Left renal cortex interstitium (tissue), 4 donors: ENCODE results near the gene CIRBP. TPM values are rescaled to one million over a fixed set of nuclear protein-coding genes. Genes with fewer than 3 reads are reported as not detected.

Experiments used
- DNase-seq, 4 donors: peaks; one replicate each; pipeline ENCODE4 v3.0.0-alpha.2; 2013; ENCODE audit warnings: low read depth in 4 of 4, low spot score in 2 of 4, missing footprints in 1 of 4
- polyA plus RNA-seq, 4 donors: library from polyadenylated mRNA; unstranded; fragments of 120-200 nt; gene quantifications; one replicate each; pipeline ENCODE4 v1.2.1, GENCODE V29; 2013; ENCODE audit not compliant: insufficient read length in 4 of 4

The CIRBP gene
- 1,000 to 10,000 TPM in 1 of 4 donors, 100 to 1,000 TPM in 3; 787 to 1,013 (median 826) TPM for polyA plus RNA-seq

DNA sequence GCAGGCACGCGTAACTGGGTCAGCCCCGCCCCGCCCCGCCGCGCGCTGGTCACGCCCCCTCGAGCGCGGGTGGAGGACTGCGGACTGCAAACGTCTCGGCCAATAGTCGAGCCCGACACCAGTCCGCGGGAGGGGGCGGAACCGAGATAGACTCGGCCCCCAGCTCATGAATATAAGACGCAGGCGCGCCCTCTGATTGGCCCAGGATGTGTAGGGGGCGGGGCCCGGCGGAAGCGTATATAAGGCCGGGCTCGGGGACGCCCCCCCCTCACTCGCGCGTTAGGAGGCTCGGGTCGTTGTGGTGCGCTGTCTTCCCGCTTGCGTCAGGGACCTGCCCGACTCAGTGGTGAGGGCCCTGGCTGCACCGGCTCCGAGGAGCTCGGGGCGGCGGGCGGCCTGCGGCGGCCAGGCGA lies at the start of gene CIRBP:
TSS of gene CIRBP (plus strand) at position 268 of the 413 bp plus-strand sequence. CDS start 1,602 bp downstream, outside the sequence.
- DNase-seq = peak in 3 of 4 donors; percentile 96 to 98 (median 97)

DNA sequence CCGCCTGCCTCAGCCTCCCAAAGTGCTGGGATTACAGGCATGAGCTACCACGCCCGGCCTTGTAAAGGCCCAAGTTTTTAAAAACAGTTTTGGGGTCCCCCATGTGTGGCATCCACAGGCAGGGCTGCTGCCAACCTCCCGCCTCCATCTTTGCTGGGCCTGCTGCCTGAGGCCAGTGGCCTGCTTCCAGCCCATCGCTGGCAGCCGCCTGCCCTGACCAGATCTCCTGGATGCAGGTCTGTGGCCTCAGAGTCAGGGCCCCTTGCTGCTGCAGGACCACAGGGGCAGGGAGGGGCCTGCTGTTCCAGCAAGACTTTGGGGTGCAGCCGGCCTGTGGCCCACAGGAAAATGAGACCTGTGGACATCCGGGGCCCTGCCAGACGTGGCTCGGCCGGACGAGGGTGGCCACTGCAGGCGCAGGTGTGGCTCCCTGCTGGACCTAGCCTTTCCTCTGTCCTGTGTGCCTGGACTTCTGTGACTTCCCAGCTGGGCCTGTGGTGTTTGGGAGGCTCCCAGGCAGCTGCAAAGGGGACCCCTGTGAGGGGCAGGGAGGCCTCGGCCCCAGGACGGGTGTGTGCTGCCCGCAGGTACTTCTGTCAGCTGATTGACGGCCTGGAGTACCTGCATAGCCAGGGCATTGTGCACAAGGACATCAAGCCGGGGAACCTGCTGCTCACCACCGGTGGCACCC lies 49.2 kb upstream of the CIRBP start:
- DNase-seq = no peak

DNA sequence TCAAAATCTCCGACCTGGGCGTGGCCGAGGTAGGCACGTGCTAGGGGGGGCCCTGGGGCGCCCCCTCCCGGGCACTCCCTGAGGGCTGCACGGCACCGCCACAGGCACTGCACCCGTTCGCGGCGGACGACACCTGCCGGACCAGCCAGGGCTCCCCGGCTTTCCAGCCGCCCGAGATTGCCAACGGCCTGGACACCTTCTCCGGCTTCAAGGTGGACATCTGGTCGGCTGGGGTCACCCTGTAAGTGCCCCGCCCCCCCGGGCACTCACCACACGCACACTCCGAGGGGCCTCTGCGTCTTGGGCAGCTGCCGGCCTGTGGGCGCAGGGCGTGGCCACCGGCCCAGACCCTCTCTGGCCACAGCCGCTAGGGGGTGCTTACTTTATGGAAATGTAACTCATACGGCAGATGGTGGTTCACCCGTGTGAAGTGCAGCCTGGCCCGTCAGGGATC lies 48.6 kb upstream of the CIRBP start:
- no peak for DNase-seq

DNA sequence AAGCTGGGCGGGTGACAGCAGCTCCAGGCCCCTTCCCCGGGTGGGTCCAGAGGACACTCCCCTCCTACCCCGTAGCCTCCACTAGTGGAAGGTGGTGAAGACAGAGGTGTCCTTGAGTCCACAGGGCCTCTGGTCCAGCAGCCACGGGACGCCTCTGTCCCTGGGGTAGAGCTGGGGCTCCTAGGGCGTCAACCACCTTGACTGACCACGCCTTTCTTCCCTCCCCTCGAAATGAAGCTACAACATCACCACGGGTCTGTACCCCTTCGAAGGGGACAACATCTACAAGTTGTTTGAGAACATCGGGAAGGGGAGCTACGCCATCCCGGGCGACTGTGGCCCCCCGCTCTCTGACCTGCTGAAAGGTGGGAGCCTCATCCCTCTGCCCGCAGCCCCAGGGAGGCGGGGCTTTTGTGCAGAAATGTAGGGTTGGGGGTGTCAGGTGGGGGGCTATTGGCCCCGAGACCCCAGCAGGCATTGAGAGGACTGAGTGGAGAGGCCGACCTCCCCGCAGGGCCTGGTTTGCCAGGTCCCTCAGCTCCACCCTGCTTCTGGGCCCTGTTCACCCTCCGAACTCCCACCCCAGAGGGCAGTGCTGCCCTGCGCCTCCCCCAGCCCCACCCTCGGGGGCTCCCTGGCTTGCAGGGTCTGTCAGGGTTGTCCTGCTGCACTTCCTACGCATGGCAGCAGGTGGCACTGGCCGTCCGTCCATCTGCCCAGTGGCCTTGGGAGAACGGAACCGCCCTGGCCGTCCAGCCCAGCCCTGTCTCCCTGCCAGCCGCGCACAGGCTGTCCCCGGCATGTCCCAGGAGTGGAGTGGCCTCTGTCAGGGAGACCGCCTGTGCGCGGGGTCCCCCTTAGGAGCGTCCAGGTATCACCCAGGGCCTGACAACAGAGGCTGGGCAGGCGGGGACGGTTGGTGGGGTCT lies 47.9 kb upstream of the CIRBP start:
- DNase-seq = no peak

DNA sequence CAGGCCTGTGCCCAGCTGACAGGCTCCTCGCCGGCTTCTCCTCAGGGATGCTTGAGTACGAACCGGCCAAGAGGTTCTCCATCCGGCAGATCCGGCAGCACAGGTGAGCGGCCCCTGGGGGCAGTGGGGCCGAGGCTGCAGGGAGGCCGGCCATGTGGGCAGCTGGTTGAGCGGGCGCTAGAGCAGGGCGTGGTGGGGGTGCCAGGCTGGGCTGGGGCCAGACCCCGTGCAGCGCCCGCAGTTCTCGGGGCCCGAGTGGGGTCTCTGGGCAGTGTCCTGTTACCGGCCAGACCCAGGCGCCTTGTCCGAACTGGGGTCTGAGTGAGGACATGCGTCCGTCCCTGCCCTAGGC lies 47.3 kb upstream of the CIRBP start:
- no peak for DNase-seq

DNA sequence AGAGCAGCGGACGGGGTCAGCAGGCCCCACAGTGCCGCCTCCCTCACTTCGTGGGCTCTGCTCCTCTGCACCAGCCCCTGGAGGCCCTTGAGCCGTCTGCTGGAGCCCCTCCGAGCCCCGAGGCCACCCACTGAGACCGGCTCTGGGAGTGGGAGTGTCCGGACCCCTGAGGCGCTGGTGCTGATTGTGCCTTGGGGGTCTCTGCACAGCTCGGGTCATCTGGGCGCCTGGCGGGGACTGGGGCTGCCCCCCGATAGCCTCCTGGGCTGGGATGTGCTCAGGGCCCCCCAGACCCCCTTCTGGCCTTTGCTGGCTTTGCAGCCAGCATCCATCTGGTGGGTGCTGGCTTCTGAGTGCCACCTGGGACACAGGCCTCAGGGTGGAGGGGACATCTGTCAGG lies 46.7 kb upstream of the CIRBP start:
- no peak for DNase-seq

DNA sequence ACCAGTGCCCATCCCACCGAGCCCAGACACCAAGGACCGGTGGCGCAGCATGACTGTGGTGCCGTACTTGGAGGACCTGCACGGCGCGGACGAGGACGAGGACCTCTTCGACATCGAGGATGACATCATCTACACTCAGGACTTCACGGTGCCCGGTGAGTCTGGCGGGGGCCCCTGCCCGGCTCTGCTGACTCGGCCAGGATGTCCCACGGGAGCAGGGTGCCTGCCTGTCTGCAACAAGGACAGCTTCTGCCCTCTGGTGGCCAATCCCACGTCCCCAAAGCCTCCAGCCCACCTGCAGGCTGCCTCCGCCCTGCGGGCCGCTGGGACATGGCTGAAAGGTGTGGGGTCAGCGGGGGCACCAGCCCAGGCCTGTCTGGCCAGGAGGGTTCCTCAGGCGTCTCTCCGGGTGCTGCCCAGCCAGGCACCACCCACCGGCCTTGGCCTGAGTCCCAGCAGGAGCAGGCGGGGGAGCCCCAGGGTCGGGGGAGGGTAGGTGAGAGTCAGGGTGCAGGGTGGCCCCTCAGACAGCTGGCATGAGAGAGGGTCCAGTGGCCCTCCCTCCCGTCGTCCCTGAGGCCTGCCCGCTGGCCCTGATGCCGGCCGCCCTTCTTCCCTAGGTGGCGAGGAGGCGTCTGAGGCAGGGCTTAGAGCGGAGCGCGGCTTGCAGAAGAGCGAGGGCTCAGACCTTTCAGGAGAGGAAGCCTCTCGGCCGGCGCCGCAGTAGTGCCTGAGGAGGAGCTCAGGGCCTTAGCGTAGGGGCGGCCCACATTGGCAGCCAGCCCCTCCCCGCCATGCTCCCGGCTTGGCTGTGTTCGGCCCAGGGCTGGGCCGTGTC lies 45.9 kb upstream of the CIRBP start:
- DNase-seq = no peak

DNA sequence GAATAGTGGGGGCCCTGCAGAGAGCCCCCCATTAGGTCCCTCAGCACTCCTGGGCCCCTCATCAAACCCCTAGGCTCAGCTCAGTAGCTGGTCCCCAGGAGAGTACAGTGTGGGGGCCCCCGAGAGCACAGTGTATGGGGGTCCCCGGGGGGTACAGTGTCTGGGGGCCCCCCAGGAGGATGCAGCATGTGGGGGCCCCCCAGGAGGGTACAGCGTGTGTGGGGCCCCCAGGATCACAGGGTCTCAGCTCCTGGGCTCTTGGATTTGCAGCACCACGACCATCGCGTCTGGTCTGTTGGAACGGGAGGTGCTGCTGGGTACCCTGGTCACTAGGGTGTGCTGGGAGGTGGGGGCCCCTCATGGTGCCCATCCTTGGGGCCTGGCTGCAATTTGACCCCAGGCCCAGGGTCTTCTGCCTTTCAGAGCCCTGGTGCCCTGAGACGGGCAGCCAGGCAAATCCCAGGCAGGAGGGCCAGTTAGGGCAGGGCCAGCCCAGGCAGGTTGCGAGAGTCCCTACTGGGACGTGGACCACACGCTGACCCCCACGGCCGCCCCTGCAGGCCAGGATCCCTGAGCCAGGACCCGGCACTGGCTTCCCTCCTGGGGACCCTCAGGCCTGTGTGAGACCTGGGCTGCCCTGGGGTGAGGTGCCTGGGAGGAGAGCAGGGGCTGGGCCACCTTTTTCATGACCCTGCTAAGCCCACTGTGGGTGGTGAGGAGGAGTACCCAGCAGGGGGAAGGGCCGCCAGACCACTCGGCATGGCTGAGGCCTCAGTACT lies 44.9 kb upstream of the CIRBP start:
- DNase-seq = no peak

DNA sequence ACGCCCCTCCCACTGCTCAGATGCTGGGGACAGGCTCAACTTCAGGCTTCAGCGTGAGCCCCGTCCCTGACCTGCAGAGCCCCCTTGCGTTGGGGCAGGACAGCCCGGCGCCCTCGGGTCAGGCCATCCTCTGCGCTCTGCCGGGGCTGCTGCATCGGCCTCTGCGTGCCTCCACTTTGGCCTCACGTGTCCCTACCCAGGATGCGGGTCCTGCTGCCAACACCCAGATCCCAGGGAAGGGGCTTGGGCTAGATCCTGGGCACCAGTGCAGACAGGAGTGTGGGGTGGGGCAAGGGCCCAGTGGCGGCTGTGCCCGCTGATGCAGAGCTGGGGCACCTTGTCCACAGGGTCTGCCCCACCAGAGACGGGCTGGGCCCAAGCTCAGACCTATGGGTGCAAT lies 44.3 kb upstream of the CIRBP start:
- no peak for DNase-seq

DNA sequence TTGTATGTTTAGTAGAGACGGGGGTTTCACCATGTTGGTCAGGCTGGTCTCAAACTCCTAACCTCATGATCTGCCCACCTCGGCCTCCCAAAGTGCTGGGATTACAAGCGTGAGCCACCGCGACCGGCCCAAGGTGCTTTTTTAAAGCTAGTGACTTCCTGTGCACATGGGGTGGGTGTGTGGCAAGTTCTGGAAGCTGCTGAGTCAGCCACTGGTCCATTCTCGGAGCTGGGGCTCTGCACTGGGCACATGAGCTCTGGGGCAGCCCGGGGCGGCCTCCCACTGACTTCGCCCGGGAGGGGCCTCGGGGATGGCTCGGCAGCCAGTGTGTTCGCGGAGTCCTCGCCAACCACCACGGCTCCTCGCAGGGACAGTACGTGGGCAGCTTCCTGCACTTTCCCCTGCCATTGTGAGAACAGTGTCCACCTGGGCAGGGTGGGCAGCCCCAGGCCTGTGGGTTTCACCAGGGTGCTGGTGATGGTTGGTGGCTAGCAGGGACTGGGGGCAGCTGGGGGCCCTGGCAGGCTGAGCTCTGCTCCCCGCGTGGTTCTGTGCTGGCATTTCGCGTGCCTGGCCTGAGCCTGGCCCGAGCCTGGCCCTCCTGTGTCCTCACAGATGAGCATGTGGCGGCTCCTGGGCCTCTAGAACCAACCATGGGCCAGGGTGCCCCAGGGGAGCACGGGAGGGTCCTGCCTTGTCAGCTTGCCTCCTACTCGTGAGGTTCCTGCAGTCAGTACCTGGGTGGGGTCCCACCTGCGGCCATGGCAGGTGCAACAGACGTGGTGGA lies 43.5 kb upstream of the CIRBP start:
- DNase-seq = no peak

DNA sequence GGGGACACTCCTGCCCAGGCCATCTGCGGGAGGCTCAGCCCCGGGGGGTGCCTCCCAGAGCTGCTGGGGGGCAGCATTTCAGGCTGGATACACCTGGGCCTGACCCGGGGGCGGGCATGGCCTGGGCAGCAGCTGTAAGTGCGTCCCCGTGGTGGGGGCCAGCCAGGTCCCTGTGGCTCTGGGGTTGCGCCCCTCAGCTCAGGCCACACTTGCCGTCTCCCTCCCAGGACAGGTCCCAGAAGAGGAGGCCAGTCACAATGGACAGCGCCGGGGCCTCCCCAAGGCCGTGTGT lies 43.0 kb upstream of the CIRBP start:
- DNase-seq = no peak

DNA sequence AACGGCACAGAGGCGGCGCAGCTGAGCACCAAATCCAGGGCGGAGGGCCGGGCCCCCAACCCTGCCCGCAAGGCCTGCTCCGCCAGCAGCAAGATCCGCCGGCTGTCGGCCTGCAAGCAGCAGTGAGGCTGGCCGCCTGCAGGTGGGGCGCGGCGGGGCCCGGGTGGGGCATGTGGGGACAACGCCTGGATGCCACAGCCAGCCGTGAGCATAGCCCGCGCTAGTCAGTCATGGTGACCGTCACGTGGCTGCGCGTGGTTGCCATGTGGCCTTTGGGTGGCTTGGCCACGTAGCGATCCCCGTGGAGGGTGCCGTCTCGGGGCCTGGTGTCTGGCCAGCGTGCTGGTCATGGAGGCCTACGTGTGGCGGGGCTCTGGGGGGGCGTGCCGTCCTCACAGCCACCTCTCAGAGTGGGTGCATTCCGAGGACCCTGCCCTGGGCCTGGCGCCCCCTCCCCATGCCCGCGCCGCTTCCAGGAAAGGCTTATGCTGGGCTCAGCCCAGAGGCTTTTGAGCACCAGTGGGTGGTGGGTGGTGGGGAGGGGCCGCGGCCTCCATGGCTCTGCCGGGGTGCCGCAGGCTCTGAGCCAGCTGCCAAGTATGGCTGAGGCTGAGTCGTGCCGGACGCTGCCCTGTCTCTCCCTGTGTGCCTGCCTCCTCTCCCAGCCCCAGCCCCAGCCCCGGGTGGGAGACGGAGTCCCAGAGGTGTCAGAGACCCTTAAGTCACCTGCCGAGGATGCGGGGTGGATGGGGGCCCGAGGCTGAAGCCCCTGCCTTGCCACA lies 42.4 kb upstream of the CIRBP start:
- no peak for DNase-seq

DNA sequence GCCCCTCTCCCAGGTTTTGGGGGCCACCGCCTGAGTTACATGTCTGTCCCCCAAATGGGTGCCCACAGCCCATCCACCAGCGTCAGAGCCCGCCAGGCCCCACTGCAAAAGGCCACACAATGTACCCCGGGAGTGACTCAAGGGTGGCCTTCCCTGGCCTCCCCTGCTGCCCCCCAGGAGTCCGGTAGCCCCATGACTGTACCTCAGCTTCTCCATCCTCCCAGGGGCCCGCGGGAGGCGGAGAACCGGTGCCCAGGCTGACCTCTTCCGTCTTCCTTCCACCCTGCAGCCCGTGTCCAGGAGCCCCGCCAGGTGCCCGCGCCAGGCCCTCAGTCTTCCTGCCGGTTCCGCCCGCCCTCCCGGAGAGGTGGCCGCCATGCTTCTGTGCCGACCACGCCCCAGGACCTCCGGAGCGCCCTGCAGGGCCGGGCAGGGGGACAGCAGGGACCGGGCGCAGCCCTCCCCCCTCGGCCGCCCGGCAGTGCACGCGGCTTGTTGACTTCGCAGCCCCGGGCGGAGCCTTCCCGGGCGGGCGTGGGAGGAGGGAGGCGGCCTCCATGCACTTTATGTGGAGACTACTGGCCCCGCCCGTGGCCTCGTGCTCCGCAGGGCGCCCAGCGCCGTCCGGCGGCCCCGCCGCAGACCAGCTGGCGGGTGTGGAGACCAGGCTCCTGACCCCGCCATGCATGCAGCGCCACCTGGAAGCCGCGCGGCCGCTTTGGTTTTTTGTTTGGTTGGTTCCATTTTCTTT lies 41.7 kb upstream of the CIRBP start:
- no peak for DNase-seq

DNA sequence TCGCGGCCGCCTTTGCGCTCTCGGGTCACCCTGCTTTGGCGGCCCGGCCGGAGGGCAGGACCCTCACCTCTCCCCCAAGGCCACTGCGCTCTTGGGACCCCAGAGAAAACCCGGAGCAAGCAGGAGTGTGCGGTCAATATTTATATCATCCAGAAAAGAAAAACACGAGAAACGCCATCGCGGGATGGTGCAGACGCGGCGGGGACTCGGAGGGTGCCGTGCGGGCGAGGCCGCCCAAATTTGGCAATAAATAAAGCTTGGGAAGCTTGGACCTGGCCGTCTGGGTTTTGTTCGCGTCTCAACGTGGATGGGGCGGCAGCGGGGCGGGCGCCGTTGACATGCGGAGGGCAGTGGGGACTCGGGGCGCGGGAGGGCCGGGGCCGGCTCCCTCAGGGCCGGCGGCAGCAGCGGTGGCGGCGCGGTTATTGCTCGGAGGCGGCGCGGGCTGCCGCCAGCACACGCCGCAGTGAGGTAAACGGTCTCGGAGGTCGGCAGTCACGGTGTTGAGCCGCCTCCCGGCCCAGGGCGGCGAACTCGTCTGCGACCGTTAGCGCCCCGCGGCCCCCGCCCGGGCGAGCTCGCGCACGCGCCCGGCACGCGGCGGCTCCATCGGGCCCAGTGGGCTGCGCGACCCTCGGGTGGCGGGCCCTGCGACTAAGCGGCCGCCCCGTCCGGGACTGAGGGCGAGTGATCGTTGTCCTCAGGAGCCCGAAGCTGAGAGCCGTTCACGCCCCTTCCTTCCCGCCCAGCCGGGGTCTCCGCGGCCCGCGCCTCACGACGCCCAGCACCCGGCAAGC lies 40.8 kb upstream of the CIRBP start:
- no peak for DNase-seq

DNA sequence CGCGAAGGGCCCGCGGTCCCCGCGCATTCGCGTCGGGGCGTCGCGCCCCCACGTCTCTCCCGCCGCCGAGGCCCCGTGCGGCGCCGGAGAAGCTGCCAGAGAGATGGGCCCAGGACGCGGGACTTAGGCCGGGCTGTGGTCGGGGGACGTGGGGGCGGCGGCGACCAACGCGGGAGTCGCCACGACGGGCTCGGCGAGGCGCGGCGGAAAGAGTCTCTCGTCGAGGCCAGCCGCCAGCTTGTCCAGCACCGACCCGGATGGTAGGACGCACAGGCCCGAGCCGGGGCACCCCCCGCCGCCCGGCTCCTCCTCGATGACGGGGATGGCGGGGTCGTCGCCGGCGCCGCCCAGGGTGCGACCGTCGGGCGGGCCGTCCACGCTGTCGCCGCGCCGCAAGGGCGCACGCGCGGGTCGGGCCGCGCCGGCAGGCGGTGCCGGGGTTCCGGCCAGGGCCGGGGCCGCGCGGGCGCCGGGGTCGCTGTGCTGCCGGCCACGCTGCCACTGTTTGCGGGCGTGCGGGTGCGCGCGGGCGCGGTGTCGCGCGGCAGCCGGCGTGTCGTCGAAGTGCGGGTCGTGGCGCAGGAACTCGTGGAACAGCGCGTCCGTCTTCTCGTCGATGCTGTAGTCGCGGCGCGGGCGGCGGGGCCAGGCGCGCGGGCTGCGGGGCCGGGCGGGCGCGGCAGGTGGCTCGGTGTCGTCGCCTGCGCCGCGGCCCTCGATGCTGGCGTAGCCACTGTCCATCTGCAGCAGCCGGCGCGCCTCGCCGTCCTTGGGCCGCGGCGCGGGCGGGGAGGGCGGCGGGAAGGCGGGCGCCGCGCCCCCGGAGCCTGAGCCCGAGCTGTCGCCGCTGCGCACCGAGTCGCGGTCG lies 39.8 kb upstream of the CIRBP start:
- no peak for DNase-seq
